HG02884 (cell line): ENCODE measurements around the gene NAALADL2.

Experiments
- ATAC-seq: cut with Tn5 transposase; IDR thresholded peaks from one replicate; pipeline ENCODE4 v1.9.1; 2021; ENCODE audit warnings: mild to moderate bottlenecking, moderate library complexity; ENCODE audit not compliant: unreplicated experiment

Gene NAALADL2

DNA sequence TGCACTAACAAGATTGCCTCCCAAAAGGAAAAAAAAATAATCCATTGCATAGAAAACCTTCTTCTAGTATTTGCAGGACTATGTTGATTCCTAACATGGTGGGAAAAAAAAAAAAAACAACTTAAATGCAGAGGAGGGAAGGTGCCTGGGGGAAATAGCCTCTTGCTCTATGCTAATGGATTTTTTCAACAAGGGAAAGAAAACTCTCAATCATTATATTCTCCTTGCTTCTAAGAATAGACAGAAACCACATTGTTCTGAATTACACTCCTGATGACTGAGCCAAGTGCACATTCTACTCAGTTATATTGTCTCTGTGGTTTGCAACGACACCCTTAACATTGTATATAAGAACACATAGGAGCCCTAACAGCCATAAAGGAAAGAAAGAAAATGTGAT is 760.2 kb downstream of the NAALADL2 start:
- no peak for ATAC-seq

DNA sequence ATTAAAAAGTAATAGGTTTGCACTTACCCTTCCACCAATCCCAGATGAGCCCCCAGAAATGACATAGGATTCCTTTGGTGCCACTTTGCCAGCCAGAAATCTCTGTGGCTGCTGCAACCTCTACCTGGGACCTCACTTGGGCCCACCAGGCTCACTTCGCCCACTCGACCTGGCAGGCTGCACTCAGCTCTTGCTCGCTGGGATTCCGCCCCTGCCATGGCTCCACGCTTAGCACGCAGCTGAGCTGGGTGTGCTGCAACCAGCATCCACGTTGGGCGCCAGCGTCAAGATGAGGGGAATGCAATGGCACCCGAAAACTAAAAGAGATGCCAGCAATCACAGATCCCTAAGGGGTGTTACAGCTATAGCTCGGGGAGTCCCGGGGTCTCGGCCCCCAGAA is 761.0 kb downstream of the NAALADL2 start:
- no peak for ATAC-seq

DNA sequence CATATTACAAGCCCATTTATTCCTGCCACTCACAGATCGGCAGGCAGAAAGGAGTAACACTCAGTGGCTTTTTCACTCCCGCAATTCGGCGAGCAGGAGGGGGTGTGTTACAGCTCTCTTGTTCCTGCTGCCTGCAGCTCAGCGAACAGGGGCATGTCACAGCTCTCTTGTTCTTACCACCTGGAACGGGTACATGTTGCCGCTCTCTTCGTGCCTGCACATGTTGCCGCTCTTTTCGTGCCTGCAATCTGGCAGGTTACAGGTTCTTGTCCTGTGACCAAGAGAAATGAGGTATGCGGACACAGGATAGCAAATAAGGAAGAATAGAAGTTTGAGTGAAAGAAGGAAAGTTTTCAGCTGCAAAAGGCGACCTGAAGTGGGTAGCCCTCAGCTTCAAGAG is 761.4 kb downstream of the NAALADL2 start:
- ATAC-seq: no peak

DNA sequence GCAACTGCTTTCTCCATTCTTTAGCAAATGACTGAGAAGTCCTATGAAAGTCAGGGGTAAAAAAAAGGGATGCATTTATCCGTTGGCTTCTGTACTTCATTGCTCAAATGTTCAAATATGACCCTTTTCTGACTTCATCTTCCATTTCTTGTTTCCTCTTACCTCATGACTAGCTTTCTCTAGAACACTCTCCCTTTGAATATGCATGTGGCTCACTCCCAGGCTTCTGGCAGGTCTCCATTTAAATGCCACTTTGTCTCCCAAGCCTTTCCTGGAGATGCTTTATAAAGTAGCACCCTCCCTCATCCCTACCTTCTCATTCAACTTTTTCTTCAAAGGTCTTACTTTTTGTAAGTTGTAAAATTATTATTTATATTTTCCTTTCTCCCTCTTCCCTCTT is 781.8 kb downstream of the NAALADL2 start:
- no peak for ATAC-seq

DNA sequence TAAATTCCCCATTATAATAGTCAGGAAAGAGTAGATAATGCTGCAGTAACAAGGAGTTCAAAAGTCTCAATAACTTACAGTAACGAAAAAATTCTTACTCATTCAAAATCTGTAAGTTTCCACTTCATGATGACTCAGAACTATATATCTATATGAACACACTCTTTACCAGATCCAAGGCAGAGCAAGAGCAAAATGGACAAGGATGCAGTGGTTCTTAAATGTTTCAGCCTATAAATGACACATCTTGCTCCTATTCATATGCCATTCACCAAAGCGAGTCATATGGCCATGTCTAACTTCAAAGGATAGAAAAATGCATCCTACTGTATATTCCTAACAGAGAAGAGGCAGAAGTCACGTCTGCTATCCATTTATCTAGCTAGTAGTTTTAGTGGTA is 787.7 kb downstream of the NAALADL2 start:
- no peak for ATAC-seq

DNA sequence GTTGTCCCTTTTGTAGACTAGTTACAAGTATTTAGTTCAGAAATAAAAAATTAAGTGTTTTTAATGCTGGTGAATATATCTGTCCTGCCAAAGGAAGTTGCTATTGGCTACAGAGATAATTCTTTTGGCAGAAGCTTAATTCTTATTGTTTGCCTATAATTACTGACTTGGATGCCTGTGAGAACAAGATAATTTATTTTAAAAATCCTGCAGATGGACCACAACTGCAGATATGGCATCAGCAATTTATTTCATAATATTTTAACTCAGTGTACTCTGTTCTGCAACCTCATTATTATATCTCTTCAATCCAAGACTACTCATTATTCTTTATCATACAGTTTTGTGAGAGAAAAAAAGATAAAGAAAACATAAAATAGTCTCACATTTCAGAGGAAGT is 789.8 kb downstream of the NAALADL2 start:
- ATAC-seq: no peak

DNA sequence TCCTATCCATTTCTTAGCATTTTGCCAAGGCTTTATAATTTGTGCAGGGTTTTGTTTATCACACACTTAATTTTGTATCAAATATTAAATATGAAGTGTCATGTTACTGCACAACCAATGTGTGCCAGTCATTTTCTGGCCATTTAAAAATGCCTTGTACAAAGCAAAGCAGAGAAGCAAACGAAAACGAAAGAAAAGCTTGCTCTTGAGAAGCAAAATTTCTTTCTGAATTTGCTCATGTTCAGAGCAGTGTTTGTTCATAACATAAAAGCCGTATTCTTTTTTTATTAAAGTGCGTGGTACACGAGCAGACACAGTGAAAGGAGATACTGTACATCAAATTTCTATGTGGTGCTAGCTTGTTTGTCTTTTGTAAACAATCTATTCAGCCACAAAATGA is 792.6 kb downstream of the NAALADL2 start:
- ATAC-seq: no peak

DNA sequence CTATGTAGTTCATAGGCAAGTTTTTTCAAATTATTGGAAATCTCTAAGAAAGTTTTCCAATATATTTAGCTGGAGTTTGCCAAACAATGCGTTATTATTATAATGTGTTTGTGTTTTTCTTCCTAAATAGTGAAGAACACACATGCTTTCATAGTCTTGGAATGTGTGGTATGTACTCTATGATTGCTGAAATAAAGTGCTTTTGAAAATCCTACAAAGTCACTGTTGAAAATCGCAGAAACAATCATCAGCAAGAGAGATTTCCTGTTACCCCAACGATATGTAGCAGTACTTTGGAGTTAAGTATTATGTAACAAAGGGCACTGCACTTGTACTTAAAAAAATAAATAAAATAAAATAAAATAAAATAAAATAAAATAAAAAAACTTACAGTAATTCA is 796.2 kb downstream of the NAALADL2 start:
- ATAC-seq: no peak

DNA sequence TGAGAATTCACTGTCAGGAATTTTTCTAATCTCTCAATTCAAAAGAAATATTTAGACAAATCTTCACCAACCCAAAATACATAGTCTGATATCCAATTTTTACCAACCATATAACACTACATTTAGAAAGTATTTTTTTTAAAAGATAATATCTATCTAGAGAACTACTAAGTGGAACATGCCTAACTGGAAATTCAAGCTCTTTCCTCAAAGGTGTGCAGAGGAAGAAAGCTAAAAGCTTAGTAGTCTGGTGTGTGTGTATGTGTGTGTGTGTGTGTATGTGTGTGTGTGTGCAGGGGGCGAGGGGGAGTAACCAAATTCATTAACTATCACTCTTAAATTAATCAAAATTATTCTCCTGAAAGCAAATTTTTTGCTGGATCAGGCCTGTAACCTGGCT is 797.3 kb downstream of the NAALADL2 start:
- ATAC-seq: no peak

DNA sequence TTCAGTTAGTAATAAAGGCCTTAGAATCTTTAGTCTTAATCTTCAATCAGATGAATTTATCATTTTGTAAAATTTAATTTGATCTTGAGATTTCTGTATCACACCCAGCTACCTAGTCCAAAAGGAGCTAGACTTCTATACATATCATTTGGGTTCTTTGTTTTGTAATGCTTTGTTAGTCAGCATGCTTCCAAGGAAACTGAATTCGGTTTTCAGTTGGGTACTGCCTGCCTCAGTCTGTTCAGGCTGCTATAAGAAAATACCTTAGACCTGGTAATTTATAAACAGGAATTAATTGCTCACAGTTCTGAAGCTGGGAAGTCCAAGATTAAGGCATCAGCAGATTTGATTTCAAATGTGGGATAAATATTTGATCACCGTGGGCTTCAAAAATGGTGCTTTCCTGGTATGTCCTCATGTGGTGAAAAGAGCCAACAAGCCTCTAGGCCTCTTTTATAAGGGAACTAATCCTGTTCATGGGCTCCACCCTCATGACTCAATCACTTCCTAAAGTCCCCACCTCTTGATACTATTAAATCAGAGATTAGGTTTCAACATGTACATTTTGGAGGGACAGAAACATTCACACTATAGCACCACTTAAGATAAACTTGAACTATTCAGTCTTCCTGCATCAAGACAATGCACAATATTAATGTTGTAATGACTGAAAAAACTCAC is 800.7 kb downstream of the NAALADL2 start:
- no peak for ATAC-seq

DNA sequence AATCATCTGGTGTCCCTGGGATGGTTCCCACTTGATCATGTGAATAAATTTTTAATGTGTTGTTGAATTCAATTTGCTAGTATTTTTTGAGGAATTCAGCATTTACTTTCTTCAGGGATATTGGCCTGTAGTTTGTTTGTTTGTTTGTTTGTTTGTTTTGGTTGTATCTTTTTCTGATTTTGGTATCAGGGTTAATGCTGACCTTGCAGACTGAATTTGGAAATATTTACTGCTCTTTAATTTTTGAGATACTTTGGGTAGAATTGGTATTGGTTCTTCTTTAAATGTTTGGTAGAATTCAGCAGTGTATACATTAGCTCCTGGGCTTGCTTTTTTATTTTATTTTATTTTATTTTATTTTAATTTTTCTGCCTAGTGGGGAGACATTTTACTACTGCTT is 803.7 kb downstream of the NAALADL2 start:
- no peak for ATAC-seq

DNA sequence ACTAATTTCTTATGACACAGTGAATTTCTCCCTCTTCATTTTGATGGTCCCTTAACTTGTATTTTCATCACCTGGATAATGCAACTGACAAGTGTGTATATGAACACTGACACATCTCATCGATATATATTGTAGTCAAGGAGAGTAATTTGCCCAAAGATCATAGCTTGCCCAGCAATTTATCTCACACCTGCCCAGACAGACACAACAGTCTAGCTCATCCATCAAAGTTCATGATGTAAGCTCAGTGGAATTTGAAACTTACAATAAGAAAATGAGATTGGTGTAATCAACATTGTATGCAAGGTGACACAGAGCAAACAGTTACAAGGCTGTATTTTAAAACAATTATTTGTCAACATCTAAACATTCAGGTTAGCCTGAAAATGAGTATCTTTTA is 805.8 kb downstream of the NAALADL2 start:
- no peak for ATAC-seq

DNA sequence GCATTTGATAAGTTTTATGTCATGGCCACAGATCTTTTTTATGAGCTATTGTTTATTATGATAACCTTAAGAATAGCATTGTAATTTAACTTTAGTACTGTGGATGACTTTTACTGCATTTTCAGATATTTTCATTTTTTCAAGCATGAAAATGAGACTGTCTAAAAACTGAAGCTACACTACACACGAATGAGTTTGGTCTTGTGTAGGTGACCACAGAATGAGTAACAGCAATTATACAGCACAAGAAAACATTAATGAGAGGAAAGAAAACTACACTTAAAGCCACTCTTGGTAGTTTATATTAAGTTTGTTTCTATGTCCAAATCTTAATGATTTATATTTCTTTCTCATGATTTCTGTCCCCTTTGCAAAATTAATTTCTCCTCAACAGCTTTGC is 809.2 kb downstream of the NAALADL2 start:
- no peak for ATAC-seq

DNA sequence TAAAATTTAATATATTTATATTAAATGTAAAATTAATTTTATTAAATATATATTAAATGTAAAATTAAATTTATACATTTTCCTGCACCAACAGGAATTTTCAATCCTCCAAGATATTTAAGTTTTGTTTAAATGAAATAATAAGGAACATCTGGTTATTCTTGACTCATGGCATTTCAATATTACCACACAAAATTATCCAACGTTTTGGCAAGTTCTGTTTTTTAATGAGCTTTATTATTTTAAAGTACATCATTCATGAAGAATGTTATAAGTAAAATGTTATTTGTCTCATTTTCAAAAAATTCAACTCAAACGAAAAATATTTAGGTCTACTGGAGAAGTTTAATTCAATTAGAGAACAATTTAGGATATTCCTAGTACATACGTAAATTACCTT is 811.4 kb downstream of the NAALADL2 start:
- no peak for ATAC-seq

DNA sequence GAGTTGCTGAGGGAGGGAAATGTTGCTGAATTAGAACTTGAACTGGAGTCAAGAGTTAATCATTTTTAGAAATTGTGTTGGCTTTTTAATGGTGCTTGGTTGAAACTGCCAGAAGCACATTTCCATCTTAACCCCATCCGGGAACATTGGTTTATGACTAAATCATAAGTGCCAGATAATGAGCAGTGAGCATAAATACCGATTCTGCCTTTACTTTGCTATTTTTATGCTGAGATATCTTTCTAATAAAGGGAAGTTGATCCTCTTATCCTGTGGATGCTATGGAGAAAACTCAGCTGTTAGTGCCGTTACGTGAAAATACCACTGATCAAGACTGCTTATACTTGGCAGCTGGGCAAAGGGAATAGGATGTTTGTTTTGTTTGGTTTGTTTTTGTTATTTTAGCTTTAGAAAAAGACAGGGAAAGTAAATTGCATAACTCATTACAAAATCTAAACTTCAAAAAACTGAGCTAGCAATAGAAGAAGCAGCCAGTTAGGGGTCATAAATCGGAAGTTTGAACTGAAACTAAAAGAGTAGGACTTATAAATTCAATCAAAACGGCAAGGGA is 813.1 kb downstream of the NAALADL2 start:
- ATAC-seq: no peak

DNA sequence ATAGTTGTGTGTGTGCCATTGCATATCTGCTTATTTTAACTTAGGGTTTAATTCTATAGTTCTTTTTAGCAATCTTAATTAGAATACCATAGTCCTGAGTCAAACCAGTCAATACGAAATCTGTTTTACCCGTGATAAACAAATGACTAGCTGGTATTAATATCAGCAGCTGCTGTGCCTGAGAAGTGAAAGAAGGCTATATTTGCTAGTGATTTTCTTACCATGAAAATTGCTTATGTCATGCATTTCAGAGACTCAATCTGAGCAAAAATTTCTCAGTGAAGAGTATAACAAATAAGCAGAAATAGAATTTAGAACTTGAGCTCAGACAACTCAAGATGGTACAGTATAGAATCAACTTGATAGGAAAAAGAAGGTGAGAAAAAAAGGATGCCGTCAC is 820.4 kb downstream of the NAALADL2 start:
- ATAC-seq: no peak

DNA sequence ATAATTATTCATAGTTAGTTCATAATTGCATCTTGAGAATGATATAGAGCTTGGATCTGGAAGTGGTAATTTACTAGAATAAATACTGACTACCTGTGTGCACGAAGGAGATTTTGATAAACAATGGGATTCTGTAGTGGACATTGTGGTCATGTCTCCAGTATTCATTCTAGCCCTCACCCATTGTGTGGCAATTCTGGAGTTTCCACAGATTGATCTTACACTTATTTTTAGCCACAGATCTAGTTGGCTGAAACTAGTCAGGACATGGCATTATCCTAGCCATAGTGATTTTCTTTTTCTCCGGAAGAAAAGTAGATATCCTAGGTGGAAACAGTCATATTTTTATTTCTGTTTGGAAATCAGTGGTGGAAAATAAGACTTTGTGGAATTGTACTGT is 833.1 kb downstream of the NAALADL2 start:
- ATAC-seq: no peak

DNA sequence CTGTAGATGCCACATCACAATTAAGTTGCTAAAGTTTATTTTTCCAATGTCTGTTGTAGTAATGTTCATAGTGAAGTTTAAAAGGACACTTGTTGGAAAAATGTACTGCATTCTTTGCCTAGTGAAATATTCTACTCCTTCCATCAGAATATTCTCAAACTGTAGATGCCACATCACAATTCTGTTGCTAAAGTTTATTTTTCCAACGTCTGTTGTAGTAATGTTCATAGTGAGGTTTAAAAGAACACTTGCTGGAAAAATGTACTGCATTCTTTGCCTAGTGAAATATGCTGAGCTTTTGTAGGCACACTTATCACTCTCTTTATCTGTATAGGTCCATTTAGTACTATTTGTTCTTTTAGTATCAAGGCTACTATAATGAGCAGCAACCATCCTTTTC is 836.1 kb downstream of the NAALADL2 start:
- ATAC-seq: no peak

DNA sequence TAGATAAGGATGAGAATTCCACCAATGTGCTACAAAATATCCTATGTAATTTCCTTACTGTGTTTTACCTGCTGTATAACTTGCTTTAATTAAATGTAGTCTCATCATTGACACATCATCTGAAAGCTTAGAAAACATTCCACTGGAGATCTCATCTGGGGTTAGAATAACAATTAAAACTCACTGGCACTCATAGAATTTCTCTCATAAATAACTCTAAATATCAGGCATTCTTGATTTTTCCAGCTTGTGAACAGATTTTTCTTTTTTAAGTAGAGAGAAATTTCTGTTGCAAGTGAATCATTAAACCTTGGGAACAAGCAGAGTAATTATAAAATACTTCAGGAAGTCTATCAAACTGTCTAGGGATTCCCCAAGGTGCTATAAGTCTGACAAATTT is 843.8 kb downstream of the NAALADL2 start:
- ATAC-seq: no peak

DNA sequence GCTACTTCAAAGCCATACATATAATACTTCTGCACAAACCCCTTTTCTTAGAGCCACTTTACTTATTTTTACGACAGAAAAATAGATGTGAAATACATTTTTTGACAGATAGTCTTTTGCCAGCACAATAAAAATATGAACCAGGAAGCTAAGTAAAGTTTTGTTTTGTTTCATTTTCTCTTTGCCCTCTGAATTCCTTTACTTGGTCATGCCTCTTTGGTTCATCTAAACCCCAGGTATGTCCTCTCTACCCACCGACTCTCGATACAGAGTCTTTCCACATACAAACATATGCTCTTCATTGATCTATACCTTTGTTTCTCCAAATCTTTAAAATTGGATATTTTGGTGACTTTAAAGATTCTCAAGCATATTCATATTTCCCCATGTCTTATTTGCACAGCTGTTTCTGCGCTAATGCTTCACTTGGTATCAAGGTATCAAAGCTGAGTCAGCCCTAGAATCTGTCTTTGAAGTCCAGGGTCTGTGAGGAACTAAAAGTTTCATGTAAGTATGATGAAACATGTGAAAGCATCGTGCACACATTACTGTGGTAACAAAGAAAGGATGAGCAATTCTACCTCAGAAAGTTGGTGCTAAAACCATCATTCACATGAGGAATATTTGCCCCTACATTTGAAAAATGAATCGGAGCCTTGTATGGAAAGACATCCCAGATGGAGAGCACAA is 845.4 kb downstream of the NAALADL2 start:
- no peak for ATAC-seq

DNA sequence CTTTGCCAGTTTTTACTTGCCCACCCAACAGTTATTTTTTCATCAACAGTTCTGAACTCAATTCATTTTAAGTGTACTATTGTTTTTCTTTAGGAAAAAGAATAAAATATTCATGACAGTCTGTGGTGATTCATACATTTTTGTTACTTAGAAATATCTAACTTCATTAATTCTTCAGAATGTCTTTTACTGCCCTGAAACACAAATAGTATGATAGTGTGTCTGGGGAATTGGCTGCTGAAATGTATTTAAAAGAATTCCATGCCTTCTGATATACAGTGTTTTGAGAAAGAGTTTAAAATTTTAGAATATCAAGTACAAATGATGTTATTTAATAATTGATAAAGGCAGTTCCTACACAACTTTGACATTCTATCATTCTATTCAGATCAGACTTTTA is 854.1 kb downstream of the NAALADL2 start:
- ATAC-seq: no peak

DNA sequence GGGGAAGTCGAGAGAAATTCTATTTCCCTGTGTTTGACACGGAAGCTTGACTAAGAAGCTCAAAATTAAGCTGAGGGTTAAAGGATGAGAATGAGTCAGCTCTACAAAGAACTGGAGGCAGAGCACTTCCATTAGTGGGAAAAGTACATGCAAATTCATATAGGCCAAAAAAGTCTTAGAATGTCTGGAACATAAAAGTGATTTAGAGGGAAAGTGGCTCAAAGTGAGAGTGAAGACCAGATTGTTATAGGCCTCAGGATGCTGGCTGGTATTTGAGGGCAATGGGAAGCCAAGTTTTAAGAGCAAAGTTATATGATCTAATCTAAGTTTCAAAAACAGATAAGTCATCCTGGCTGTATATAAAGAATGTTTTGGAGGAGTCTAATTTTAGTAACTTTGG is 857.3 kb downstream of the NAALADL2 start:
- ATAC-seq: no peak

DNA sequence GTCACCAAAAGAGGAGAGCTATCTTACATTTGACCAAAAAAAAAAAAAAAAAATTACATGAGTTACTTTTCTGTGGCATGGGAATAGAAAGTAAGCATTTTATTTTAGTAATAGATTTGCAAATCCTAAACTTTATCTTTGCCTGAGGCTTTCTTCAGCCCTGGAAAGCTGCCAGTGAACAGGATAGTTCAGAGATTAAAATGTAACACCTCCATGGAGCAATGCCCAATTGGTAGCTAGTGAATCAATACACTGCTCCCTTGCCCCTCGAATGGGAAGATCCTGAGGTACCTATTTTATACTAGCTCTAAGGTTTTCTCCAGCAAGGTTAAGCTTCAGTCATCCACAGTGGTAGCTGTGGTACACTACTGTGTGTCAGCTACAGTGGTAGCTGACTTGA is 867.1 kb downstream of the NAALADL2 start:
- no peak for ATAC-seq
